Panc1 (cell line): Measurements from ENCODE around the gene MTOR. TPM values are rescaled to one million over a fixed set of nuclear protein-coding genes. Genes with fewer than 3 reads are reported as not detected.

Experiments
- ATAC-seq: fragments of 200-7000 bp; cut with Tn5 transposase; 2 replicates; pipeline ENCODE4 v1.9.1; 2020; ENCODE audit warnings: mild to moderate bottlenecking, moderate library complexity
- BruUV-seq: library from RNA; stranded (reverse); fragments of 400-500 nt; replicated peaks from 2 replicates; lab custom pipeline; 2021; lab: Mats Ljungman, UMichigan
- CTCF ChIA-PET: fragments of 300-600 bp; sonication (Branson Sonifier 250); formaldehyde crosslinking; loops from one replicate; lab custom pipeline; 2022; ENCODE audit warnings: antibody characterized with exemption; lab: Charles Lee
- POLR2A ChIA-PET: fragments of 300-600 bp; sonication (Branson Sonifier 250); formaldehyde crosslinking; loops from one replicate; lab custom pipeline; 2022; ENCODE audit warnings: antibody characterized with exemption; lab: Charles Lee
- DNase-seq: peaks from one replicate; pipeline ENCODE4 v3.0.0-alpha.2; 2010; ENCODE audit warnings: low read depth, low spot score
- H3K27ac ChIP-seq: 2 replicates; pipeline ENCODE4 v1.5.1; 2011; ENCODE audit warnings: mild to moderate bottlenecking, low read length, inconsistent platforms
- H3K27me3 ChIP-seq: fragments of 200-500 bp; sonication (Bioruptor generic); 2 replicates; pipeline ENCODE4 v1.6.0; 2014; ENCODE audit warnings: low read length, inconsistent platforms; ENCODE audit not compliant: control insufficient read depth, insufficient read depth
- H3K36me3 ChIP-seq: fragments of 200-500 bp; sonication (Bioruptor generic); 2 replicates; pipeline ENCODE4 v1.5.1; 2014; ENCODE audit warnings: inconsistent platforms, mild to moderate bottlenecking, low read length, moderate library complexity; ENCODE audit not compliant: control insufficient read depth, insufficient read depth
- H3K4me1 ChIP-seq: 2 replicates; pipeline ENCODE4 v1.5.1; 2011; ENCODE audit warnings: inconsistent platforms, mild to moderate bottlenecking, low read length, moderate library complexity; ENCODE audit not compliant: control insufficient read depth, insufficient read depth
- H3K4me3 ChIP-seq, 2 experiments: 2 replicates each; pipeline ENCODE4 v1.5.1; 2011 to 2012; ENCODE audit warnings: low read depth in 2 of 2, low read length in 2 of 2, mild to moderate bottlenecking in 2 of 2, inconsistent platforms in 1 of 2, moderate library complexity in 1 of 2
- H3K9me3 ChIP-seq: fragments of 200-500 bp; sonication (Bioruptor generic); 2 replicates; pipeline ENCODE4 v1.5.1; 2014; ENCODE audit warnings: low read depth, mild to moderate bottlenecking, inconsistent platforms, low read length, moderate library complexity; ENCODE audit not compliant: control insufficient read depth, insufficient read depth
- CTCF ChIP-seq: fragments of 450-650 bp; IDR thresholded peaks from 2 replicates; pipeline ENCODE4 v1.5.1; 2017; ENCODE audit warnings: mild to moderate bottlenecking
- POLR2AphosphoS5 ChIP-seq: IDR thresholded peaks from 2 replicates; pipeline ENCODE4 v1.6.1; 2012; ENCODE audit warnings: mild to moderate bottlenecking, low read depth, low read length, moderate library complexity
- REST ChIP-seq, 2 experiments: IDR thresholded peaks; 2 replicates each; pipeline ENCODE4 v1.6.1; 2011 to 2012; ENCODE audit warnings: low read depth in 2 of 2, control low read depth in 1 of 2, low read length in 1 of 2, mild to moderate bottlenecking in 1 of 2, moderate library complexity in 1 of 2; ENCODE audit not compliant: insufficient read depth in 1 of 2
- SIN3A ChIP-seq: IDR thresholded peaks from 2 replicates; pipeline ENCODE4 v1.6.1; 2012; ENCODE audit warnings: low read depth, mild to moderate bottlenecking, low read length, moderate library complexity, borderline replicate concordance; ENCODE audit not compliant: insufficient read depth
- TCF7L2 ChIP-seq: IDR thresholded peaks from 2 replicates; pipeline ENCODE4 v1.6.1; 2011; ENCODE audit warnings: mild to moderate bottlenecking, low read depth, low read length, inconsistent platforms
- in situ Hi-C: cut with HindIII; loops from 2 replicates; pipeline ENCODE4 v1.10.0; 2016; ENCODE audit warnings: low sequenced_read_pairs, low pct_unique_long_range_greater_than_20kb
- intact Hi-C: fragments of 100-400 bp; cut with micrococcal nuclease; formaldehyde crosslinking; loops from one replicate; pipeline ENCODE4 v1.10.0; 2022; ENCODE audit not compliant: unreplicated experiment
- total RNA-seq: library from RNA; stranded (reverse); gene quantifications from one replicate; pipeline ENCODE4 v1.2.1, GENCODE V29; 2021; ENCODE audit not compliant: unreplicated experiment

MTOR gene
- total RNA-seq, 1 experiment from 2014 or later: 71.2 TPM

- in situ Hi-C loops: no loop called here
- ATAC-seq: no peak
- no peaks in the 10 kb centered on the region for H3K27me3 ChIP-seq
- no peak for TF ChIP-seq SIN3A
- no peak for TF ChIP-seq POLR2AphosphoS5
- TF ChIP-seq REST (IDR thresholded peaks at IDR 0.05; ENCODE audit: insufficient read depth in 1 of 2, low read depth in 2 of 2, low read length in 1 of 2): no peak
- no peak for TF ChIP-seq TCF7L2
- TF ChIP-seq CTCF: no peak
- H3K9me3 ChIP-seq: no peaks in the 10 kb centered on the region
- H3K36me3 ChIP-seq: peaks cover 18% of the 10 kb centered on the region
- no peak for DNase-seq
- H3K4me1 ChIP-seq: no peaks in the 10 kb centered on the region
- no peak overlapping the region for H3K27ac ChIP-seq
- POLR2A ChIA-PET: no interaction called here
- H3K4me3 ChIP-seq: no peak overlapping the region
- no TSS peak for BruUV-seq
- CTCF ChIA-PET: no interaction called here
- intact Hi-C loops: no loop called here
These were observed 154.8 kb downstream of the MTOR start for GRCh38 chr1:11107599-11107998.

GRCh38 chr1:11105586-11105985, 156.8 kb downstream of the MTOR start:
- DNase-seq (no peak), ATAC-seq (no peak)
- in situ Hi-C loops (no loop called here), intact Hi-C loops (no loop called here)
- CTCF ChIA-PET: no interaction called here
- no peaks in the 10 kb centered on the region for H3K4me1 ChIP-seq
- no peak for TF ChIP-seq SIN3A
- no peak for TF ChIP-seq TCF7L2
- no peak for TF ChIP-seq POLR2AphosphoS5
- no peak for TF ChIP-seq REST (IDR thresholded peaks at IDR 0.05; ENCODE audit: insufficient read depth in 1 of 2, low read depth in 2 of 2, low read length in 1 of 2)
- no peak for TF ChIP-seq CTCF
- H3K4me3 ChIP-seq: no peak overlapping the region
- no peaks in the 10 kb centered on the region for H3K27me3 ChIP-seq
- POLR2A ChIA-PET: no interaction called here
- BruUV-seq: no TSS peak
- H3K27ac ChIP-seq: no peak overlapping the region
- peaks cover 15% of the 10 kb centered on the region for H3K36me3 ChIP-seq
- H3K9me3 ChIP-seq: no peaks in the 10 kb centered on the region
